Measurements from ENCODE around the gene PPP1R15A. TPM values are rescaled to one million over a fixed set of nuclear protein-coding genes. Genes with fewer than 3 reads are reported as not detected.
"Not testable (repeated sequence)": the region's sequence is repeated elsewhere in the genome, so short reads cannot be mapped to it uniquely, and the experiment has no call there.

PPP1R15A gene
- total RNA-seq, 4 donors from 2014 or later: 135 to 191 (median 144) TPM

GRCh38 chr19:48878196-48879024 is 6.2 kb downstream of the PPP1R15A start:
- no peak overlapping the region for H3K27ac ChIP-seq
- TF ChIP-seq EP300 (IDR thresholded peaks at IDR 0.05) (no peak), POLR2AphosphoS5 (IDR thresholded peaks at IDR 0.05) (peak in 1 of 3 donors; percentile 67), POLR2A (IDR thresholded peaks at IDR 0.05) (peak in 1 of 2 donors; percentile 4), CTCF (IDR thresholded peaks at IDR 0.05) (no peak)
- H3K9me3 ChIP-seq: no peaks in the 10 kb centered on the region
- H3K27me3 ChIP-seq: no peaks in the 10 kb centered on the region
- no peak overlapping the region for H3K4me3 ChIP-seq
- H3K4me1 ChIP-seq: peaks cover 50% of the 10 kb centered on the region
- DNase-seq (ENCODE audit: low spot score in 2 of 2): no peak
- WGBS: 57% methylated on average over 11 of the region's 11 CpGs
- peaks cover 42% of the 10 kb centered on the region for H3K36me3 ChIP-seq

- H3K9me3 ChIP-seq: no peaks in the 10 kb centered on the region
- no peak overlapping the region for H3K27ac ChIP-seq
- no peak overlapping the region for H3K4me3 ChIP-seq
- WGBS: 84% methylated on average over 13 of the region's 13 CpGs
- DNase-seq (ENCODE audit: low spot score in 2 of 2): no peak
- no peaks in the 10 kb centered on the region for H3K27me3 ChIP-seq
- TF ChIP-seq POLR2AphosphoS5 (IDR thresholded peaks at IDR 0.05) (no peak), CTCF (IDR thresholded peaks at IDR 0.05) (no peak), POLR2A (IDR thresholded peaks at IDR 0.05) (no peak), EP300 (IDR thresholded peaks at IDR 0.05) (no peak)
- peaks cover 35% of the 10 kb centered on the region for H3K36me3 ChIP-seq
- H3K4me1 ChIP-seq: peaks cover 43% of the 10 kb centered on the region
Observed at GRCh38 chr19:48879025-48879637, 6.9 kb downstream of the PPP1R15A start.

GRCh38 chr19:48879696-48880095 is 7.5 kb downstream of the PPP1R15A start:
- H3K9me3 ChIP-seq; DNase-seq (ENCODE audit: low spot score in 2 of 2); H3K27ac ChIP-seq; H3K27me3 ChIP-seq; H3K4me3 ChIP-seq: not testable (repeated sequence)
- H3K4me1 ChIP-seq: peaks cover 38% of the 10 kb centered on the region
- WGBS: 94% methylated on average over 9 of the region's 9 CpGs
- peaks cover 29% of the 10 kb centered on the region for H3K36me3 ChIP-seq

GRCh38 chr19:48881741-48882657 is 9.8 kb downstream of the PPP1R15A start:
- Histone ChIP-seq H3K4me1 (peaks cover 15% of the 10 kb centered on the region), H3K27me3 (no peaks in the 10 kb centered on the region), H3K4me3 (no peak overlapping the region), H3K27ac (no peak overlapping the region), H3K9me3 (no peaks in the 10 kb centered on the region), H3K36me3 (peaks cover 13% of the 10 kb centered on the region)
- 82% methylated on average over 30 of the region's 30 CpGs for WGBS
- no peak for TF ChIP-seq POLR2A (IDR thresholded peaks at IDR 0.05)
- TF ChIP-seq POLR2AphosphoS5 (IDR thresholded peaks at IDR 0.05): no peak
- TF ChIP-seq EP300 (IDR thresholded peaks at IDR 0.05): no peak
- no peak for TF ChIP-seq CTCF (IDR thresholded peaks at IDR 0.05)
- no peak for DNase-seq (ENCODE audit: low spot score in 2 of 2)

- no peaks in the 10 kb centered on the region for H3K9me3 ChIP-seq
- H3K4me1 ChIP-seq: peaks cover 6% of the 10 kb centered on the region
- no peak overlapping the region for H3K27ac ChIP-seq
- 96% methylated on average over 7 of the region's 7 CpGs for WGBS
- no peak for TF ChIP-seq POLR2A (IDR thresholded peaks at IDR 0.05)
- no peak for TF ChIP-seq CTCF (IDR thresholded peaks at IDR 0.05)
- TF ChIP-seq POLR2AphosphoS5 (IDR thresholded peaks at IDR 0.05): no peak
- no peak for TF ChIP-seq EP300 (IDR thresholded peaks at IDR 0.05)
- H3K36me3 ChIP-seq: no peaks in the 10 kb centered on the region
- no peak for DNase-seq (ENCODE audit: low spot score in 2 of 2)
- H3K27me3 ChIP-seq: no peaks in the 10 kb centered on the region
- no peak overlapping the region for H3K4me3 ChIP-seq
Observed at GRCh38 chr19:48883726-48884125, 11.5 kb downstream of the PPP1R15A start.

Measured in suprapubic skin (tissue), 4 donors.